Stimulated activated CD8-positive, alpha-beta memory T cell treated with anti-CD3 and anti-CD28 coated beads, Interleukin-7, amount 100 ng/mL, for 4 hours (primary cell): Measurements from ENCODE around the gene CYP8B1.

Experiments
- DNase-seq, 2 donors: peaks; one replicate each; pipeline ENCODE4 v3.0.0-alpha.2; 2020; ENCODE audit warnings: low read depth in 2 of 2

Gene CYP8B1

GRCh38 chr3:42852441-42852840 is 23.2 kb downstream of the CYP8B1 start:
- no peak for DNase-seq

GRCh38 chr3:42851228-42851834 is 24.3 kb downstream of the CYP8B1 start:
- no peak for DNase-seq

GRCh38 chr3:42850263-42850662 is 25.4 kb downstream of the CYP8B1 start:
- no peak for DNase-seq

- DNase-seq = no peak
Observed at GRCh38 chr3:42849017-42849416, 26.7 kb downstream of the CYP8B1 start.

- DNase-seq = no peak
Observed at GRCh38 chr3:42847731-42848130, 27.9 kb downstream of the CYP8B1 start.

- DNase-seq = no peak
Observed at GRCh38 chr3:42846685-42847522, 28.8 kb downstream of the CYP8B1 start.

- no peak for DNase-seq
Observed at GRCh38 chr3:42844815-42845214, 30.9 kb downstream of the CYP8B1 start.

- DNase-seq = no peak
Observed at GRCh38 chr3:42844412-42844713, 31.3 kb downstream of the CYP8B1 start.

GRCh38 chr3:42843713-42844411 is 31.8 kb downstream of the CYP8B1 start:
- DNase-seq = no peak

- DNase-seq = no peak
Observed at GRCh38 chr3:42841332-42841731, 34.3 kb downstream of the CYP8B1 start.

GRCh38 chr3:42839616-42840015 is 36.1 kb downstream of the CYP8B1 start:
- DNase-seq = no peak

- DNase-seq = no peak
Observed at GRCh38 chr3:42838571-42838970, 37.1 kb downstream of the CYP8B1 start.

GRCh38 chr3:42836150-42837123 is 39.2 kb downstream of the CYP8B1 start:
- DNase-seq = no peak

GRCh38 chr3:42831321-42831713 is 44.4 kb downstream of the CYP8B1 start:
- peak; percentile 30 to 47 for DNase-seq

- no peak for DNase-seq
Observed at GRCh38 chr3:42830437-42831320, 45.0 kb downstream of the CYP8B1 start.

GRCh38 chr3:42829628-42830436 is 45.8 kb downstream of the CYP8B1 start:
- DNase-seq = no peak

GRCh38 chr3:42829083-42829627 is 46.5 kb downstream of the CYP8B1 start:
- DNase-seq = no peak

- DNase-seq = no peak
Observed at GRCh38 chr3:42827654-42828053, 48.0 kb downstream of the CYP8B1 start.

- DNase-seq = no peak
Observed at GRCh38 chr3:42827023-42827422, 48.7 kb downstream of the CYP8B1 start.

- no peak for DNase-seq
Observed at GRCh38 chr3:42826141-42826540, 49.5 kb downstream of the CYP8B1 start.
